HPDE6-E6E7 (cell line): ENCODE measurements around the gene C2orf76.
"Not testable (repeated sequence)": the region's sequence is repeated elsewhere in the genome, so short reads cannot be mapped to it uniquely, and the experiment has no call there.

Source experiments
- DNase-seq: peaks from one replicate; pipeline ENCODE4 v3.0.0; 2011; ENCODE audit warnings: missing footprints; ENCODE audit errors: extremely low spot score

The C2orf76 gene

GRCh38 chr2:119294671-119295070, 72.0 kb downstream of the C2orf76 start:
- DNase-seq: no peak

GRCh38 chr2:119293900-119294299, 72.7 kb downstream of the C2orf76 start:
- DNase-seq: no peak

DNA sequence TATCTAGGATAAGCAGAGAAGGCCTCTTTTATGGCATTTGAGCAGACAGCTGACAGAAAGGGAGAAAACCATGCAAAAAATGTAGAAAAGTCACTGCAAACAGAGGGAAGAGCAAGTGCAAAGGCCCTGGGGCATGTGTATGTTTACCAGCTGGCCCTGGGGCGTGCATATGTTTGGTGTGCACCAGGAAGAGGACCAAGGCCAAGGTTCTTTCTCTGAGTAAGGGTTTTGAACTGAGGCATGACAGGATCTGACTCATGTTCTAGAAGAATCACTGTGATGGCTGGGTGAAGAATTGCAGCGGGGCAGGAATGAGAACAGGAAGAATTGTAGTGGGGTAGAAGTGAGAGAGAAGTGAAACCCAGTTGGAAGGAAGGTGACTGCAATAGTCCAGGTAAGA, 73.4 kb downstream of the C2orf76 start:
- DNase-seq: no peak

- DNase-seq: no peak
These were observed 74.4 kb downstream of the C2orf76 start for GRCh38 chr2:119292226-119292625.

DNA sequence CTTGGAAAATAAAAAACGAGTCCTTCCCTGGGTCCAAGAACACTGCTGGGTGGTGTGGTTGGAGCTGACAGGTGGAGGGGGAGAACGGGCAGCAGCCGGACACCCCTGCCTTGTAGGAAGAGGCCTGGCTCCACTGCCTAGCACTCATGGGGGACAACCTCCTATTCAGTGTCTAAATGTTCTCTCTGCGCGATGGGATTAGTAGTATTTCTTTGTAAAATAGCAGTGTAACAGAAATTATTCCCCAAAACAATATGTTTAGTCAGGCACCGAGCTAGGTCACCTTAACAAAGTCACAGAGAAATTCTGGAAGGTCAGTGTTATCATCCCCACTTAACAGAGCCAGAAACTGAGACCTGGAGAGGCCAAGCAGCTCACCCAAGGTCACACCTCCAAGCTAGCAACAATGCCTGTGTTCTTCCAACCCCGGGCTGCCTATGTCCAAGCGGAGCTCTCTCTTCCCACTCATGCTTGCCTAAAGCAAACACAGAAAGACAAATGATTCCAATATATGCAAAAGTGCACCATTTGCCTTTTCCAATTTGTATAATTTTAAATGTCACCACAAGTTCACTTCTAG, 75.0 kb downstream of the C2orf76 start:
- DNase-seq: no peak

- DNase-seq: peak; percentile 82
These were observed 75.6 kb downstream of the C2orf76 start for GRCh38 chr2:119290859-119291587.

DNA sequence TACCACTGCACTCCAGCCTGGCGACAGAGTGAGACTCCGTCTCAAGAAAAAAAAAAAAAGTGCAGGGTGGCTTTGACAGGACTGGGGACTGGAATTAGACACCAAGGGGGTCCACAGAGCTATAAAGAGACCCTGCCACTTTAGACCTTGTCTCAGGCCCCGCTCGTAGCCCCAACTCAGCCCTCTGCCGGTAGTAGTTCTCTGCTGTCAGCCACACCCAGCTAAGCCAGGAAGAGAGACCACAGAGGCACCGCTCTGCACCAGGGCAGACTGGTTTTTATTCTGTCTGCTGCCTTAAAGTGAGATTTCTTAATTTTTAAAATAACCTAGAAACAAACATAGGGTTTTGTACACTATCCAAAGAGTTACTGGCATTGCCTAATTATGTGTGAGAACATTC, 77.0 kb downstream of the C2orf76 start:
- no peak for DNase-seq

- DNase-seq: no peak
These were observed 77.5 kb downstream of the C2orf76 start for GRCh38 chr2:119289093-119289492.

DNA sequence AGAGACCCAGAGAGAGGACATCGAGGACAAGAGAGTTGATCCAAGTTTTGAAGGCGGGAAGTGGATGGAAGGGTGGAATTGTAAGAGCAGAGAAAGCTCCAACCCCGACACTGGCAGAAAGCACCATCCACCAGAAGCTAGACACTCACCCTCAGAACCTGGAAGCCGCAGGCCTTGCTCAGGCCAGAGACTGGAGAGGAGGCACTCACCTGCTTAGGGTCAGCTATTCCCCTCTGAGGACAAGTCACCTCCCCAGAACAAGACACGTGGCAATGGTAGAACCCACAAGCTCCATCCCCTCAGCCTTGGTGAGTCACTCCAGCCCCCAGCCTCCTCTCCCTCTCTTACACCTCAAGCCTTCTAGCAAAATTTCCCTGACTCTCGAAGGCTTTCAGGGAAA, 78.1 kb downstream of the C2orf76 start:
- no peak for DNase-seq

DNA sequence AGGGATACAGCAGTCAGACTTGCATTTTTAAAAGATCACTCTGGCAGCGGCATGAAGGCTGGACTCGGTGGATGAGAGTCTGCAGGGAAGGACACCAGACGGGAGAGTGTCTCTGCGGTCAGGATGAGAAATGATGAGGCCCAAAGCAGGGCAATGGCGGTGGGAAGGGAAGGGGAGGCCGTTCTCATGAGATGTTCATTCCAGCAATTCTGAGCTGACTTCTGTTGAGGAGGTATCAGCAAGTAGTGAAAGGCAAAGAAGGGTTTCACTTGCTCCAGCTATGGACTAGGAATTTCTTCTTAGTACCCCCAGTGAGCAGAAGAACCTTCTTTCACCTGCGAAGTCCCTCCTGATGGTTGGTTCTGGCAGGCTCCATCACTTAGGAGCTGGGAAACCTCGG, 80.0 kb downstream of the C2orf76 start:
- no peak for DNase-seq

DNA sequence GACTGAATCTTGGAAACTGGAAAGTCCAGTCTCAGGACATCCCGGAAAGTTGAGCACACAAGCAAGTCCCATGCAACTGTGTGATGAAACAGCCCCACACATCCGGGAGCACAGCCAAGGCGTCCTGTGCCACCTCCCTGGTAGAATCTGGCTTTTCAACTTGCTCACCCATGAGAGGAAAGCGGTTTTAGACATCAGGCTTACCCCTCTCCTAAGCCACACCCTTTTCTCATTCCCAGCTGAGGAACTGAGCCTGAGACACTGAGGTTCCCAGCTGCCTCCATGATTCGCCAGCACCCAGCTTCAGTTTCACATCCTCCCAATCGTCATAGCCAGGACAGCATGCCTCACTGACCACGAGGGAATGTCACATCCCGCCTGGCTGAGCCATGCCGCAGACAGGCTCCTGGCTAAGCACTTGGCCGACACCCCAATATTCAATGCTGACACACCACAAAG, 82.7 kb downstream of the C2orf76 start:
- peak; percentile 72 for DNase-seq

DNA sequence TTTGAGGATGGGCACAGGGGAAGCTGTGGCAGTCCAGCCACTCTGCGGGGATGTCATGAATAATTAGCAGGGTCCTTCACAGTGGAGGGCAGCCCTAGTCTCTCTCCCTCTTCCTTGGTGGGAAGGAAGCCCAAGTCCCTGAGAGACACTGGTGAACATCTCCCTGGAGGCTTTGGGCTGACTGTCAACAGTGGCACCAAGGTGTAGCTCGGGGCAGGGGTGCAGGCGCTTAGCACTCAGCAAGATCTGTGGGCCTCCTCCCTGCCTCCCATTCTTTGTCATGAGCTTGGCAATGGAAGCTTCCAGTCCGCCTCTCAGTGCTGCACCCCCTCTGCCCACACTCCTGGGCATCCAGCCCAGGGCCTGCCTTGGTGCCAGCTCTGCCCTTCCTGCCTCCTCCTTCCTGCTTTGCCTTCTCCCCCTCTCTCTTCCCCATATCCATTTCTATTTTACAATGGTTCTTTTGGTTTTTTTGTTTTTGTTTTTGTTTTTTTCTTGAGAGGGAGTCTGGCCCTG, 83.6 kb downstream of the C2orf76 start:
- DNase-seq: no peak

DNA sequence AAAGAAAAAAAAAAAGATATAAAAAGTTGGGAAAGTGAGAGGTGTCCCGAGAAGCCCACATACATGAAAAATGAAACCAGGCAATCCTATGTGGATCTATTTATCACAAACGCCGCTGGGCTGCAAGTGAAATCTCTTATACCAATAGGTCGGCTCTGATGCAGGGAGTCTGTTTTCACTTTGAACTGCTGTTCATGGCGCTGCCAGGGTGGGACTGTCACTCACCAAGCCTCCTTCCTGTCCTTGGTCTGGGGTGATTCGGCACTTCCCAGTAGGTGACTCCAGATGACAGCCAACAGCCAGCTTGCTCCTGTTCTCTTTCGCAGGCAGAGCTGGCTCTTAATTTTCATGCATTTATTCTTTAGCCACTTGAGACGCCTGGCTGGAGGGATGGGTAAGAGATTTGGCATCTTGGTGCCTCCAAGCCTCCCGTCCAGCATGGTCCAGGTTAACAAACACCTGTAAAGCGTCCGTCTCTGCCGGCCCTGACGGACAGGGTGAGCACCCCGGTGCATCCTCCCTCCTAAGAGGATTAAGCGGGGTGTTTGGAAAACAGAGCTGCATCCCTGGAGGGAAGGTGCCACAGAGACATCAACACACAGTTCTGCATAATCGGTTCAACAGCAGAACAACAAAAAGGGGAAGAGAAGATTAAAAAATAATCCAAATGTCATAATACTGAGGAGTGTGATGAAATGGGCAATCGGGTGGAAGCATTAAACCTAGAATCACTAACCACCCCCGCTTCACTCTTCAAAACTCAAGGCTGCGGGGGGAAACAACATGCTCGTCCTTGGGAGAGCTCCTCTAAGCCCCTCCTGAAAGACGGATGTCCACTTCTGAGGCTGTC, 84.3 kb downstream of the C2orf76 start:
- DNase-seq: no peak

DNA sequence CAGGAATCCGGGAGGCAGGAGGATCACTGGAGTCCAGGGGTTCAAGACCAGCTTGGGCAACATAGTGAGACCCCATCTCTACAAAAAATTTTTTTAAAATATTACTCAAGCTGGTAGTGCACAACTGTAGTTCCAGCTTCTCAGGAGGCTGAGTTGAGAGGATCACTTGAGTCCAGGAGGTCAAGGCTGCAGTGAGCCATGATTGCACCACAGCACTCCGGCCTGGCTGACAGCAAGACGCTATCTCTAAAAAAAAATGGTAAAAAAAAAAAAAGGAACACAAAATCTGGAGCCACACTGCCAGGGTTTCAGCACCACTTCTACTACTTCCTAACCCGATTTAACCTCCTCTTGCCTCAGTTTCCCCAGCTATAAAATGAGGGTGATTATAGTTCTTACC, 86.0 kb downstream of the C2orf76 start:
- DNase-seq: no peak

DNA sequence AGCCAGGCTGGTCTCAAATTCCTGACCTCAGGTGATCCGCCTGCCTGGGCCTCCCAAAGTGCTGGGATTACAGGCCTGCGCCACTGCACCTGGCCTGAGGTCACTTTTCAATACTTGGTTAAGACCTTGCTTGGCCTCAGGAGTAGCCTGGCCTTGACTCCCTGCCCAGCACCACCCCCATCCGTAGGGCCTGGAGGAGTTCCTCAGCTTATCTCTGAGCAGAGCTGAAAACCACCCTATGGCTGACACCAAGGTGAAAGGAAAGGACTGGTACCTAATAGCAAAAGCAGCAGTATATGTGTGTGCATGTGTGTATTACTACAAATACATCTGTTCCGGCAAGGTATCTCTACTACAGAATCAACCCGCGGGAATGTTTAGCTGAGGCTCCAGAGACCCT, 87.0 kb downstream of the C2orf76 start:
- DNase-seq: no peak

GRCh38 chr2:119278946-119279345, 87.7 kb downstream of the C2orf76 start:
- DNase-seq: no peak

DNA sequence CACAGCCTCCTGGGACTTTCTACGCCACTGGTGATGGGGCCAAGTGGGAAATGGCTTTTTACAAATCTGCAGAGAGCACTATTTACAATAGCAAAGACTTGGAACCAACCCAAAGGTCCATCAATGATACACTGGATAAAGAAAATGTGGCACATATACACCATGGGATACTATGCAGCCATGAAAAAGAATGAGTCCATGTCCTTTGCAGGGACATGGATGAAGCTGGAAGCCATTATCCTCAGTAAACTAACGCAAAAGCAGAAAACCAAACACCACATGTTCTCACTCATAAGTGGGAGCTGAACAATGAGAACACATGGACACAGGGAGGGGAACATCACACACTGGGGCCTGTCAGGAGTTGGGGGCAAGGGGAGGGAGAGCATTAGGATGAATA, 88.2 kb downstream of the C2orf76 start:
- DNase-seq: not testable (repeated sequence)

- DNase-seq: no peak
These were observed 89.8 kb downstream of the C2orf76 start for GRCh38 chr2:119276864-119277263.

GRCh38 chr2:119267604-119268003, 99.0 kb downstream of the C2orf76 start:
- no peak for DNase-seq

DNA sequence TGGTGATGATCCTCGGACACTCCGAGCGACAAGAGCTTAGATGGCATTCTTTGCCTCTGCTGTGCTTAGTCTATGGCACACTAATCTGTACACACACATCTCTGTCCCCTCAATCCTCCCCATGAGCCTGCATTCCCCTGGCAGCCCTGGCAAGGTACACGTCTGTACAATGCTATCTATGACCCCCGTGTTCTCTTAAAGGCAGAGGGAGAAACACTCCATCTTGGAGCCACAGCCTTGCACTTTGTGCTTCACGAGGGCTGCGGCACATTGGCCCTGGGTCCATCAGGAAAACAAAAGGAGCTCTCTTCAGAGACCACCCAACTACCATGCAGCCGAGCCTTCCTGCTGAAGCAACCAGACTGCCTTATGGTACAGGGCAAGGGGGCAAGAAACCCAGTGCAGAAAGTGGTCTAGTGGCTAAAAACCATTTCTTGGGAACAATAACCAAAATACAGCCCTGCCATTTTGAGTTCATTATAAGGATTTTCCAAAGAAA, 100.5 kb downstream of the C2orf76 start:
- DNase-seq: no peak

GRCh38 chr2:119265693-119266066, 101.0 kb downstream of the C2orf76 start:
- DNase-seq: no peak
